Measurements from ENCODE around the gene TERF2IP. TPM values are rescaled to one million over a fixed set of nuclear protein-coding genes. Genes with fewer than 3 reads are reported as not detected.

Gene TERF2IP
- total RNA-seq, 2 experiments from 2014 or later, result 41.6 to 64.3 TPM

GRCh38 chr16:75618780-75619179 lies 28.8 kb upstream of the TERF2IP start:
- intact Hi-C loops (cut with micrococcal nuclease; ENCODE audit: unreplicated experiment), result no loop called here
- no peak overlapping the region for H3K27ac ChIP-seq (ENCODE audit: low read depth, low read length, poor library complexity, severe bottlenecking)
- ChIA-PET CTCF (ENCODE audit: unreplicated experiment) (interaction anchor here (1.0 kb wide), 1 partner anchor 154 kb away, joined by 3 read pairs; the partner anchor contains the start of gene TMEM170A), POLR2A (interaction anchor here (1.0 to 1.3 kb wide), 2 partner anchors 30 to 97 kb away, joined by 3 read pairs; no protein-coding TSS in a partner anchor)
- no peak overlapping the region for H3K4me3 ChIP-seq (ENCODE audit: low read depth, low read length, poor library complexity, severe bottlenecking)
- BruUV-seq (replicated peaks), result no TSS peak
- no peaks in the 10 kb centered on the region for H3K9me3 ChIP-seq (ENCODE audit: low read length)
- peaks cover 22% of the 10 kb centered on the region for H3K4me1 ChIP-seq (ENCODE audit: insufficient read depth, low read length, poor library complexity, severe bottlenecking)
- TF ChIP-seq CTCF (conservative IDR thresholded peaks at IDR 0.05; ENCODE audit: low read length) (no peak), EZH2phosphoT487 (IDR thresholded peaks at IDR 0.05; ENCODE audit: borderline replicate concordance, low read depth, low read length) (no peak)
- H3K36me3 ChIP-seq (ENCODE audit: insufficient read depth, low read length), result peaks cover 67% of the 10 kb centered on the region
- peaks cover 20% of the 10 kb centered on the region; the same call in 1 of the 2 replicates for H3K79me2 ChIP-seq (ENCODE audit: insufficient read depth, low read depth, low read length)
- H3K9me2 ChIP-seq (ENCODE audit: insufficient read depth, low read length), result no peaks in the 10 kb centered on the region
- no peak for DNase-seq (ENCODE audit: low spot score)
- no peak overlapping the region for H3K4me2 ChIP-seq (ENCODE audit: low read length)
- no peaks in the 10 kb centered on the region for H4K20me1 ChIP-seq (ENCODE audit: insufficient read depth, low read length)
- no peak overlapping the region for H2AFZ ChIP-seq (ENCODE audit: low read length)

- CTCF ChIA-PET (ENCODE audit: unreplicated experiment), result interaction anchor here (1.0 kb wide), 1 partner anchor 16 kb away, joined by 3 read pairs; no protein-coding TSS in a partner anchor
- peak overlapping the region; percentile 82 for H3K4me3 ChIP-seq (ENCODE audit: low read depth, low read length, poor library complexity, severe bottlenecking)
- H3K9me2 ChIP-seq (ENCODE audit: insufficient read depth, low read length), result no peaks in the 10 kb centered on the region
- intact Hi-C loops (cut with micrococcal nuclease; ENCODE audit: unreplicated experiment), result loop anchor here (1.0 kb wide), 1 partner anchor 64 kb away; the partner anchor contains the start of gene TMEM231
- no peak overlapping the region for H2AFZ ChIP-seq (ENCODE audit: low read length)
- peak overlapping the region; percentile 94 for H3K4me2 ChIP-seq (ENCODE audit: low read length)
- peaks cover 63% of the 10 kb centered on the region for H3K36me3 ChIP-seq (ENCODE audit: insufficient read depth, low read length)
- no peak overlapping the region for H3K27ac ChIP-seq (ENCODE audit: low read depth, low read length, poor library complexity, severe bottlenecking)
- TF ChIP-seq EZH2phosphoT487 (IDR thresholded peaks at IDR 0.05; ENCODE audit: borderline replicate concordance, low read depth, low read length), result no peak
- no peak for DNase-seq (ENCODE audit: low spot score)
- POLR2A ChIA-PET, result interaction anchor here (0.6 to 3.4 kb wide), 8 partner anchors 18 to 126 kb away, joined by 3 to 26 read pairs (median 3); partner anchors contain the start of genes GABARAPL2, KARS1 and TERF2IP
- H3K9me3 ChIP-seq (ENCODE audit: low read length), result no peaks in the 10 kb centered on the region
- peaks cover 22% of the 10 kb centered on the region for H3K4me1 ChIP-seq (ENCODE audit: insufficient read depth, low read length, poor library complexity, severe bottlenecking)
- H4K20me1 ChIP-seq (ENCODE audit: insufficient read depth, low read length), result no peaks in the 10 kb centered on the region
- peaks cover 20% of the 10 kb centered on the region; the same call in 1 of the 2 replicates for H3K79me2 ChIP-seq (ENCODE audit: insufficient read depth, low read depth, low read length)
- no TSS peak for BruUV-seq (replicated peaks)
Observed at GRCh38 chr16:75620326-75621169, 27.0 kb upstream of the TERF2IP start.

- no peak overlapping the region for H2AFZ ChIP-seq (ENCODE audit: low read length)
- H3K79me2 ChIP-seq (ENCODE audit: insufficient read depth, low read depth, low read length), result peaks cover 20% of the 10 kb centered on the region; the same call in 1 of the 2 replicates
- POLR2A ChIA-PET, result interaction anchor here (0.6 to 3.4 kb wide), 11 partner anchors 8 to 1067 kb away, joined by 3 to 26 read pairs (median 4); partner anchors contain the start of genes GABARAPL2, KARS1 and TERF2IP
- H4K20me1 ChIP-seq (ENCODE audit: insufficient read depth, low read length), result no peaks in the 10 kb centered on the region
- peaks cover 63% of the 10 kb centered on the region for H3K36me3 ChIP-seq (ENCODE audit: insufficient read depth, low read length)
- intact Hi-C loops (cut with micrococcal nuclease; ENCODE audit: unreplicated experiment), result loop anchor here (1.0 kb wide), 1 partner anchor 65 kb away; the partner anchor contains the start of gene TMEM231
- DNase-seq (ENCODE audit: low spot score), result peak; percentile 64
- H3K9me3 ChIP-seq (ENCODE audit: low read length), result no peaks in the 10 kb centered on the region
- BruUV-seq (replicated peaks), result no TSS peak
- H3K9me2 ChIP-seq (ENCODE audit: insufficient read depth, low read length), result no peaks in the 10 kb centered on the region
- CTCF ChIA-PET (ENCODE audit: unreplicated experiment), result interaction anchor here (1.0 to 1.1 kb wide), 3 partner anchors 65 to 143 kb away, joined by 3 to 6 read pairs (median 3); partner anchors contain the start of gene TMEM231
- H3K27ac ChIP-seq (ENCODE audit: low read depth, low read length, poor library complexity, severe bottlenecking), result no peak overlapping the region
- TF ChIP-seq CTCF (conservative IDR thresholded peaks at IDR 0.05; ENCODE audit: low read length) (peak; percentile 89), EZH2phosphoT487 (IDR thresholded peaks at IDR 0.05; ENCODE audit: borderline replicate concordance, low read depth, low read length) (no peak)
- peak overlapping the region; percentile 82 for H3K4me3 ChIP-seq (ENCODE audit: low read depth, low read length, poor library complexity, severe bottlenecking)
- peaks cover 22% of the 10 kb centered on the region for H3K4me1 ChIP-seq (ENCODE audit: insufficient read depth, low read length, poor library complexity, severe bottlenecking)
- H3K4me2 ChIP-seq (ENCODE audit: low read length), result peak overlapping the region; percentile 94
Observed at GRCh38 chr16:75621170-75621477, 26.4 kb upstream of the TERF2IP start.

Measured in OCI-LY7 (cell line).